GM21576 (cell line): ENCODE measurements around the gene FRMD1.

Experiments used
- ATAC-seq: cut with Tn5 transposase; IDR thresholded peaks from one replicate; pipeline ENCODE4 v1.9.1; 2021; ENCODE audit warnings: mild to moderate bottlenecking, moderate library complexity; ENCODE audit not compliant: unreplicated experiment

The FRMD1 gene

DNA sequence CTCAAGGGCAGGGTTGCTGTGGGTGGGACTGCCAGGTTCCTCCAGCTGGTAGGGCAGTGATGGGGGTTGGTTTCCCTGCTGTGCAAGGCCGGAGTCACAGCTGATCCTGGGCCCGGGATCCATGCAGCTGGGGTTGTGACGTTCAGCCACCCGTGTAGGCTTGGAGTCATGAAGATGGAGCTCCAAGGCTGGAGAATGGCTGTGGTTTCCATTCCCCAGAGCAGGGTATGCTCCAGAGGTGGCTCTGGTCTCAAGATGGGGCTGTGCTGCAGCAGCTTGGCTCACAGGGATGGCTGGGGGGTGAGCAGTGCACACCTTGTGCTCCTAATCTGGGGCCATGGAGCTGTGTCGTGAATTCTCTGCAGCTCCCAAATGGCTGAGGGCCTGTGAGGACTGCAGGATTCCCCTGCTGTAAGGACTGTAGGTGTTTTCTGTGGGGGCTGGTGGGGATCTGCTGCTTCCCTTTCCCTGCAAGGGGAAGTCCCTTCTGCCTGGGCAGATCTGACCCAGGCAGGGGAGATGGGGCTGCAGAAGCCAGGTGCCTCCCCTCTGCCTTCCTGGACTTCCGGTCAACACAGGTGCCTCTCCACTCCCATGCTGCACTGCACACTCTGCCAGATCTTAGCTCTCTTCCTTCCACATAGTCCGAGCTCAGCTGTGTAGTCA is 65.6 kb downstream of the FRMD1 start:
- no peak for ATAC-seq

DNA sequence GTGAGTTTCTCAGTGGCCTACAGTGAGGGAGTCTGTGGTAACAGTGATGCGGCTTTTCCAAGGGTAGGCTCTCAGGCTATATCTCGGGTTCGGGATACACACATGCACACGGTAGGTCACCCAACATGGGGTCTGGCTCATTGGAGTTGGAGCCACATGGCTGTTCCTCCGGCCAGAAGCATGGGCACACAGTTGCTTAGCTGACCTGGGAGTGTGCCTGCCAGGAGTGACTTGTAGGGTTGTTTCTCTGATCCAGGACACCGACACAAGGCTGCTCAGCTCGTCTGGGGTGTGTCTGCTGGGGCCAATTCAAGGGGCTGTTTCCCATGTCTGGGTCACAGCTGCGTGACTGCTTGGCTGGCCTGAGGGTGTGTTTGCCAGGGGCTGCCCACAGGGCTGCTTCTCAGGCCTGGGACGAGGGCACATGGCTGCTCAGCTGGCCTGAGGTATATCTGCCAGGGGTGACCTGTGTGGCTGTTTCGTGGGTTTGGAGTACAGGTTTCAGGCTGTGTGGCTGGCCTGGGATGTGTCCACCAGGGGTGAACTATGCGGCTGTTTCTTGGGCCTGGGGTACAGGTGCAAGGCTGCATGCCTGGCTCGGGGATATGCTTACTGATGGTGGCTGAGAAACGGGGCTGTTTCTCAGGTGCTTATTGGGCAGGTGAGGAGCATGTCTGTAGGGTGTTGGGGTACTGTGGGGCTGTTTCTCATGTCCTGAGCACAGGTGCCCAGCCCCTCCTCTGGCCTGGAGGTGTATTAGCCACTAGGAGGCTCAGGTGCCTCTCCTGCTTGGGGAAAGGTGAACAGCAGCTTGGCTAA is 66.4 kb downstream of the FRMD1 start:
- ATAC-seq: no peak

GRCh38 chr6:168011291-168011690 is 67.7 kb downstream of the FRMD1 start:
- no peak for ATAC-seq

GRCh38 chr6:168009331-168009730 is 69.7 kb downstream of the FRMD1 start:
- ATAC-seq: no peak

- ATAC-seq: no peak
These were observed 71.2 kb downstream of the FRMD1 start for GRCh38 chr6:168007592-168008338.

DNA sequence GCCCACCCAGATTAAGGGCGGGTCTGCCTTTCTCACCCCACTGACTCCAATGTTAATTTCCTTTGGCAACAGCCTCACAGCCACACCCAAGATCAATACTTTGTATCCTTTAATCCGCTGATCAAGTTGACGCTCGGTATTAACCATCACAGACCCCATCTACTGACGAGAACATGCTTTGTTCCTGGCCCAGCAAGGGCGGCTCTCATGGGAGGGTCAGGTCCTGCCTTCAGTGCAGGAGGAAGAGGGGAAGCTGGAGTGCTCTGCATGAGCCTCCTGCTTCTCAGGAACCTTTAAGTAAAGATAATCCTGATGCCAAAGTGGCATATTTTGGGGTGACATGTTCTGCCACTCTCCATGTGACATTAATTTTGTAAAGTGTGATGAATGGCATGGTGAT is 73.2 kb downstream of the FRMD1 start:
- no peak for ATAC-seq

DNA sequence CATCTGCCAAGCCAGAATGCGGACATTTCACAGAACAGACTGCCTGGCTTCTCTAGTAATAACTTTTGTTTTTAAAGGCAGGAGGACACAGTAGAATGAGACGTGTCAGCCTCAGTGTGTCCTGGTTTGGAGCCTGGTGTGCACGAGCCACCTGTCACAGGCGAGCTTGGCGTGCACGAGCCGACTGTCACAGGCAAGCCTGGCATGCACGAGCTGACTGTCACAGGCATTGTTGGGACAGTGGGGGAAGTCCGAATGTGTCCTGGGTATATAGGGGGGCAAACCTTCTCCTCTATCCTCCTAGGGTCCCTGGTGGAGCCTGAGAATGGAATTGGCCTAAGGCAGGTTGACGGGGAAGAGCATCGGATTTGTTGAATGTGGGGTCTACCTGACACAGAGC is 74.1 kb downstream of the FRMD1 start:
- ATAC-seq: no peak

- ATAC-seq: no peak
These were observed 75.0 kb downstream of the FRMD1 start for GRCh38 chr6:168004023-168004422.
